Adrenal gland (tissue), 12 donors: ENCODE measurements around the gene IQSEC1. TPM values are rescaled to one million over a fixed set of nuclear protein-coding genes. Genes with fewer than 3 reads are reported as not detected.
A peak's percentile ranks its signal among the peaks of the same experiment; 100 is the strongest.

Source experiments
- DNase-seq, 7 donors: peaks; one replicate each; pipeline ENCODE4 v3.0.0-alpha.2; 2019 to 2020
- H3K27ac ChIP-seq, 5 donors: fragments of 200-600 bp; sonication (generic) in 4 of 5; 1 replicate in 3 of 5; 2 replicates in 2 of 5; pipeline versions ENCODE4 v1.5.1 to v1.8.0; 2016 to 2020; ENCODE audit warnings: mild to moderate bottlenecking in 1 of 5
- H3K27me3 ChIP-seq: fragments of 200-600 bp; 2 replicates; pipeline ENCODE4 v1.8.0; 2021
- H3K36me3 ChIP-seq, 2 donors: fragments of 200-600 bp; replicated peaks in 1 of 2; 1 replicate in 1 of 2; 2 replicates in 1 of 2; pipeline versions ENCODE4 v1.5.1 to v1.8.0; 2018 to 2022
- H3K4me1 ChIP-seq, 2 donors: fragments of 200-600 bp; replicated peaks in 1 of 2; 1 replicate in 1 of 2; 2 replicates in 1 of 2; pipeline versions ENCODE4 v1.5.1 to v1.8.0; 2018 to 2021
- H3K4me3 ChIP-seq, 4 donors: fragments of 200-600 bp; sonication (generic) in 3 of 4; one replicate each; pipeline ENCODE4 v1.5.1; 2016 to 2018
- H3K9me3 ChIP-seq, 3 donors: fragments of 200-600 bp; sonication (generic) in 1 of 3; replicated peaks in 1 of 3; 1 replicate in 2 of 3; 2 replicates in 1 of 3; pipeline versions ENCODE4 v1.5.1 to v1.8.0; 2016 to 2021
- CTCF ChIP-seq, 6 experiments: fragments of 450-650 bp in 4 of 6; fragments of 200-600 bp in 2 of 6; sonication (generic) in 1 of 6; IDR thresholded peaks; 1 replicate in 5 of 6; 2 replicates in 1 of 6; pipeline versions ENCODE4 v1.5.1 to v1.8.0; 2016 to 2021; ENCODE audit warnings: antibody characterized with exemption in 6 of 6, mild to moderate bottlenecking in 2 of 6, moderate library complexity in 1 of 6
- POLR2A ChIP-seq, 2 donors: fragments of 450-650 bp; IDR thresholded peaks; one replicate each; pipeline ENCODE4 v1.6.1; 2017; ENCODE audit warnings: antibody characterized with exemption in 2 of 2, mild to moderate bottlenecking in 2 of 2, moderate library complexity in 1 of 2
- WGBS, 4 donors: extraction: QIAGEN DNeasy Blood & Tissue Kit in 2 of 4; methylation state at CpG; one replicate each; pipeline versions ENCODE4 v1.1.5 to v1.1.7; 2013 to 2017; 5-methylcytosine and 5-hydroxymethylcytosine counted together
- intact Hi-C, 2 donors: fragments of 100-400 bp; cut with DNase I; formaldehyde crosslinking; loops; one replicate each; pipeline versions ENCODE4 v1.14.1 to v1.15.0; 2022 to 2023
- polyA plus RNA-seq, 3 donors: library from polyadenylated mRNA; stranded (reverse); fragments of 200-250 nt in 2 of 3; fragments of 350-450 nt in 1 of 3; fragmentation: Illumina TruSeq in 1 of 3; extraction: RNeasy Lipid Tissue Mini Kit (QIAGEN cat#74804) in 1 of 3; gene quantifications; one replicate each; pipeline ENCODE4 v1.2.3, GENCODE V29; 2013 to 2014
- total RNA-seq, 9 donors: library from RNA; depleted of rRNA in 4 of 9; stranded (reverse); fragments of >200 nt in 4 of 9; fragments of 120-200 nt in 1 of 9; fragmentation: NEBNext Ultra II Directional in 1 of 9; extraction: Animal tissue kit (Norgen Biotek cat#: 25700) in 1 of 9; gene quantifications; one replicate each; pipeline versions ENCODE4 v1.1.0 to v1.2.4, GENCODE V29; 2013 to 2023
- donor health status: healthy with polysubstance abuse.
- donor health status: Bipolar disorder and iron deficiency.
- donor health status: DM: yes; HTN: yes; CAD: no.
- donor health status: DM: no; HTN: no; CAD: no.
- donor health status: DM: no; HTN: no; CAD: no.
- donor health status: DM: yes; HTN: yes; CAD: no.

The IQSEC1 gene
- total and polyA plus RNA-seq, 12 donors: 24.4 to 133 (median 94.2) TPM

- Histone ChIP-seq H3K27ac (no peak overlapping the region), H3K27me3 (no peaks in the 10 kb centered on the region), H3K4me1 (no peaks in the 10 kb centered on the region), H3K36me3 (no peaks in the 10 kb centered on the region), H3K4me3 (no peak overlapping the region), H3K9me3 (no peaks in the 10 kb centered on the region)
- 55 to 67% (median 57%) methylated on average over 21 of the region's 21 CpGs for WGBS, 4 donors
- TF ChIP-seq POLR2A (IDR thresholded peaks at IDR 0.05) (no peak), CTCF (IDR thresholded peaks at IDR 0.05) (no peak)
- intact Hi-C loops: loop anchor here in 1 of 2 donors (10.0 kb wide), 1 partner anchor 189 kb away; no protein-coding TSS in a partner anchor
- DNase-seq: no peak
Observed at GRCh38 chr3:13095408-13095937, 22.2 kb upstream of the IQSEC1 start.

GRCh38 chr3:13093687-13094086, 20.5 kb upstream of the IQSEC1 start:
- Histone ChIP-seq H3K9me3 (no peaks in the 10 kb centered on the region), H3K4me1 (no peaks in the 10 kb centered on the region), H3K27me3 (no peaks in the 10 kb centered on the region), H3K36me3 (no peaks in the 10 kb centered on the region), H3K27ac (no peak overlapping the region), H3K4me3 (no peak overlapping the region)
- intact Hi-C loops: loop anchor here (5.0 to 10.0 kb wide), 3 partner anchors 191 to 559 kb away; no protein-coding TSS in a partner anchor
- TF ChIP-seq CTCF (IDR thresholded peaks at IDR 0.05): no peak
- TF ChIP-seq POLR2A (IDR thresholded peaks at IDR 0.05): no peak
- no peak for DNase-seq
- WGBS, 4 donors: 74 to 83% (median 76%) methylated on average over 10 of the region's 10 CpGs

- Histone ChIP-seq H3K27ac (peak overlapping the region in 1 of 5 donors; percentile 59), H3K4me1 (no peaks in the 10 kb centered on the region), H3K36me3 (no peaks in the 10 kb centered on the region), H3K4me3 (no peak overlapping the region), H3K27me3 (no peaks in the 10 kb centered on the region), H3K9me3 (no peaks in the 10 kb centered on the region)
- intact Hi-C loops: loop anchor here (5.0 to 10.0 kb wide), 3 partner anchors 192 to 559 kb away; no protein-coding TSS in a partner anchor
- TF ChIP-seq CTCF (IDR thresholded peaks at IDR 0.05): no peak
- TF ChIP-seq POLR2A (IDR thresholded peaks at IDR 0.05): no peak
- 45 to 62% (median 61%) methylated on average over 20 to 23 of the region's 23 CpGs for WGBS, 4 donors
- DNase-seq: peak; percentile 68 to 87 (median 83)
Observed at GRCh38 chr3:13092621-13093617, 19.7 kb upstream of the IQSEC1 start.

GRCh38 chr3:13091898-13092611, 18.8 kb upstream of the IQSEC1 start:
- intact Hi-C loops: loop anchor here (5.0 to 10.0 kb wide), 3 partner anchors 193 to 560 kb away; no protein-coding TSS in a partner anchor
- no peak overlapping the region for H3K4me3 ChIP-seq
- H3K36me3 ChIP-seq: no peaks in the 10 kb centered on the region
- peak overlapping the region in 1 of 5 donors; percentile 59 for H3K27ac ChIP-seq
- H3K4me1 ChIP-seq: no peaks in the 10 kb centered on the region
- no peaks in the 10 kb centered on the region for H3K9me3 ChIP-seq
- WGBS, 4 donors: 25 to 36% (median 34%) methylated on average over 8 to 20 of the region's 20 CpGs
- H3K27me3 ChIP-seq: no peaks in the 10 kb centered on the region
- TF ChIP-seq CTCF (IDR thresholded peaks at IDR 0.05) (peak; percentile 94 to 96 (median 95)), POLR2A (IDR thresholded peaks at IDR 0.05) (no peak)
- peak; percentile 87 to 96 (median 94) for DNase-seq
